LoVo (cell line): ENCODE measurements around the gene UCN.
"Not testable (repeated sequence)": the region's sequence is repeated elsewhere in the genome, so short reads cannot be mapped to it uniquely, and the experiment has no call there.

ENCODE experiments used
- DNase-seq: peaks from one replicate; pipeline ENCODE4 v3.0.0-alpha.2; 2016; ENCODE audit warnings: low spot score

Gene UCN

GRCh38 chr2:27314709-27315108 lies 6.5 kb upstream of the UCN start:
- no peak for DNase-seq

- no peak for DNase-seq
Measured at GRCh38 chr2:27313882-27314645, 5.8 kb upstream of the UCN start.

DNA sequence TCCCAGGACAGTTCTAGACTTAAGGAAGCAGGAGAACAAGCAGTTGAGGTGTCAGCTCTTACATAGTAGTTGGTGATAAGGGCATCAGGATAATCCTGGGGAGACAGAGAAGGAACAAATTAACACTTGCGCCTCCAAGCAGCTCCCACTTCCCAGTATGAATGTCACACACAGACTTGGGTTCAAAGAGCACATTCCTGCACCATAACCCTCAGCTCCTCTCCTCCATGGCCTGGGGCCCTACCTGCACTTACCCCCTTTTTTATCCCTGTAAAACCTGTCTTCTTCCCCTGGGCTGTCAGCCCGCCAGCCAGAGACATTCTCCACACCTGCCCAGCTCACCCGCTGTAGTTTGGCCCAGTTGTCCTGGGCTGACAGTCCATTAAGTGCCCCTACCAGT lies 3.9 kb upstream of the UCN start:
- DNase-seq = no peak

GRCh38 chr2:27309651-27310050 lies 1.4 kb upstream of the UCN start:
- DNase-seq = no peak

GRCh38 chr2:27307545-27308358 lies 493 bp downstream of the UCN start:
- no peak for DNase-seq

- DNase-seq = no peak
Measured at GRCh38 chr2:27307287-27307544, 1.0 kb downstream of the UCN start.

DNA sequence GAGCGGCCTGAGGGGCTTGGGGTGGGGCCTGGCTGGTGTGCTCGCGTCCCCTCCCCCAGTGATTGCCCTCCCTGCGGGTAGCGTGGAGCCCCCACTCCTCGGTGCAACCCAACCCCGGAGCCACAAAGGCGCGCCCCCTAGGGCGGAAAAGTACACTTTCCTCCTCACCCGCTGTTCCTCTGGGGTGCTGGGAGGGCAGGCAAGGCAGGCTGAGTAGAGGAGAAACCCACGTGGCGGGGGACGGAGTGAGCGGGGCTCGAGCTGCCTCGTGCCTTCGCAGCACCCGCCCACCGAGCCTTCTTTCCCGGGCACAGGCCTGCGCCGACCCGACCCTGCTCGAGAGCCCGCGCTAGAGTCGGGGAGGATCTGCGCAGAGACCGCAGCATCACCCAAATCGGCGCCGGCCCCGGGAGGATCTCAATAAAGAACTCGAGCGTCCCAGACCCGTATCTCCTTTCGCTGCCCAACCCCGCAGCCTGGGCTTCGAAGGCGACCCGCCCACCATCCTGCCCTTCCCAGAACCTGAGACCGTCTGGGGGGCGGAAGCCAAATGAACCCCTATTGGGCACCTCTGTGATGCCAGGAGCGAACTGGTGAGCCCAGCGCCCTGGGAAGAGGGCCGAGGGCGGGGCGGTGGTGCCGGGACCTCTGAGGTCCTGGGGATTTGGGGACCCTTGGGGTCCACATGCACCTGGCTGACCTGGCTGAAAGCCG lies 1.5 kb downstream of the UCN start:
- DNase-seq = no peak

- DNase-seq = no peak
Measured at GRCh38 chr2:27306136-27306535, 2.1 kb downstream of the UCN start.

GRCh38 chr2:27305516-27305915 lies 2.7 kb downstream of the UCN start:
- DNase-seq = no peak

DNA sequence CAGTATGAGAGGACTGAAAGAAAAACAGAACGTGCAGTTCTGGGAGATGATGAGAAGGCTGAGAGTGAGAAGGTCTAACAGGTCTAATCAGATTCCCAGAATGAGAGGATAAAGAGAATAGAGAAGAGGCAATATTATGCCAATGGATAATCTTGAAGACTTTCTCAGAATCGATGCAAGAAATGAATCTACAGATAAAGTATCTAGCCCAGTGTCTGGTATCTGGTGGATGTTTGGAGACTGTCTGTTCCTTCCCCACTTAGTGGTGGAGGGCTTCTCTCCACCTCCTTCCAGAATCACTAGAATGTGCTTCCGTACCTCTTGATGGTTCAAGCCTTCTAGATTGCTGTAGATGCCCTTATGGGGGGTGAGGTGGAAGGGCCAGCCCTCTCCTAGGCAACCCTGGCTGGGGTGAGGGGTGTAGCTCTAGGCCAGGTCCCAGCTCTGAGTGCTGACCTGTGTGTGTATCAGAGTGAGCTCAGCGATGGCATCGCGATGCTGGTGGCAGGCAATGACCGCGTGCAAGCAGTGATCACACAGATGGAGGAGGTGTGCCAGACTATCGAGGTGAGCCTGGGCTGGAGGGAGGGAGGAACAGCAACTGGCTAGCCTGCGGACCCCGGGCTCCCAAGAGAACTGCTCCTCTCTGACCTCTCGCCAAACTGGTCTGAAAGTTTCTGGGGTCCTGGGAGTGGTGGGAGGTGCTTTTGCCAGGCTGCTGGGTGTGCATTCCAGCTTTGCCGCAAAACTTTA lies 3.6 kb downstream of the UCN start:
- no peak for DNase-seq

- peak; percentile 82 for DNase-seq
Measured at GRCh38 chr2:27303093-27304025, 4.9 kb downstream of the UCN start.

DNA sequence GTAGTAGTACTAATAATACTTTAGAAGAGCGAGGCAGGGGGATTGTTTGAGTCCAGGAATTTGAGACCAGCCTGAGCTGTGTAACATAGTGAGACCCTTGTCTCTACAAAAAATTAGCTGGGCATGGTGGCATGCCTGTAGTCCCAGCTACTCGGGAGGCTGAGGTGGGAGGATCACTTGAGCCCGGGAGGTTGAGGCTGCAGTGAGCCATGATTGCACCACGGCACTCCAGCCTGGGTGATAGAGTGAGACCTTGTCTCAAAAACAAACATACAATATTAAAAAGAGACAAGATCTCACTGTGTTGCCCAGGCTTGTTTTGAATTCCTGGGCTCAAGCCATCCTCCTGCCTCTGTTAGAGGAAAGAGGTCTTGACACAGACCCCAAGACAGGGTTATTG lies 7.6 kb downstream of the UCN start:
- not testable (repeated sequence) for DNase-seq

GRCh38 chr2:27298391-27299080 lies 9.7 kb downstream of the UCN start:
- no peak for DNase-seq

GRCh38 chr2:27297195-27297594 lies 11.1 kb downstream of the UCN start:
- DNase-seq = no peak

DNA sequence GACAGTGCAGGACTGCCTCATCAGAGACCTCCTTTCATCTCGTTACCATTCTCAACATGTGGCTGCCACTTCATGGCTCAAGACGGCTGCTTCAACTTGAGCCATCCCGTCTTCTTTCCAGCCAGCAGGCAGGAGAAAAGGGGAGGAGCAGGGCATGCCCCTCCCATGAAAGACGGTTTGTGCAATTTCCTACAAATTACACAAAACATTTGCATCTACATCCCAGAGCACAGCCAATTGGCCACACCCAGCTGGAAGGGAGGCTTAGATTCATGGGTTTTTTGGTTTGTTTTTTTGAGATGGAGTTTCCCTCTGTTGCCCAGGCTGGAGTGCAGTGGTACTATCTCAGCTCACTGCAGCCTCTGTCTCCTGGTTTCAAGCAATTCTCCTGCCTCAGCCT lies 11.8 kb downstream of the UCN start:
- DNase-seq = no peak

GRCh38 chr2:27294928-27295327 lies 13.3 kb downstream of the UCN start:
- DNase-seq = no peak

GRCh38 chr2:27291865-27292264 lies 16.4 kb downstream of the UCN start:
- no peak for DNase-seq

DNA sequence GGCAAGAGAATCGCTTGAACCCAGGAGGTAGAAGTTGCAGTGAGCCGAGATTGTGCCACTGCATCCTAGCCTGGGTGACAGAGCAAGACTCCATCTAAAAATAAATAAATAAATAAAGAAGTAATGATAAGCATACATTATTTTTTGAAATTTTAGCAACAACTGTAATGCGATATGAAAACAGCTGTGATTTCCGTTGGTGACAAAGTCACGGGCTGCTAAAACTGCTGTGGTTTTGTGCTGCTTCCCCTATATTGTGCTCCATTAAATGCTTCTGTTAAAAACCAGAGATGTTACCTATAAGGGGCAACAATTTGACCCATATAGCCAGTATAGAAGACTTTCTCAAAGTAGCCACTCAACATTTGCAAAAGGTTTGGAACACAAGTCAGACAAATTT lies 17.7 kb downstream of the UCN start:
- no peak for DNase-seq

GRCh38 chr2:27288610-27289009 lies 19.6 kb downstream of the UCN start:
- no peak for DNase-seq

GRCh38 chr2:27285481-27285880 lies 22.8 kb downstream of the UCN start:
- no peak for DNase-seq

- DNase-seq = no peak
Measured at GRCh38 chr2:27284996-27285395, 23.2 kb downstream of the UCN start.
